Activated naive CD8-positive, alpha-beta T cell treated with anti-CD3 and anti-CD28 coated beads, Interleukin-2, amount 50 U/mL, for 16 hours (primary cell): ENCODE results near the gene LPCAT2.

Experiments used
- DNase-seq: peaks from one replicate; pipeline ENCODE4 v3.0.0-alpha.2; 2020; ENCODE audit warnings: low read depth, low spot score

LPCAT2 gene

GRCh38 chr16:55479430-55480140 is 29.3 kb upstream of the LPCAT2 start:
- no peak for DNase-seq

- no peak for DNase-seq
Measured at GRCh38 chr16:55480228-55480655, 28.6 kb upstream of the LPCAT2 start.

DNA sequence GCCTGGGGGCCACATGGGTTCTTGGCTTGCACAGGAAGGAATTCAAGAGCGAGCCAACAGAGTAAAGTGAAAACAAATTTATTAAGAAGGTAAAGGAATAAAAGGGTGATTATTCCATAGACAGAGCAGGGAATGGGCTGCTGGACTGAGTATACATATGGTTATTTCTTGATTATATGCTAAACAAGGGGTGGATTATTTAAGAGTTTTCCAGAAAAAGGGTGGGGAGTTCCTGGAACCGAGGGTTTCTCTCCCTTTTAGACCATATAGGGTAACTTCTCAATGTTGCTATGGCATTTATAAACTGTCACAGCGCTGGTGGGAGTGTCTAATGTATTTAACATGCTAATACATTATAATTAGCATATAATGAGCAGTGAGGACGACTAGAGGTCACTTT is 27.8 kb upstream of the LPCAT2 start:
- no peak for DNase-seq

DNA sequence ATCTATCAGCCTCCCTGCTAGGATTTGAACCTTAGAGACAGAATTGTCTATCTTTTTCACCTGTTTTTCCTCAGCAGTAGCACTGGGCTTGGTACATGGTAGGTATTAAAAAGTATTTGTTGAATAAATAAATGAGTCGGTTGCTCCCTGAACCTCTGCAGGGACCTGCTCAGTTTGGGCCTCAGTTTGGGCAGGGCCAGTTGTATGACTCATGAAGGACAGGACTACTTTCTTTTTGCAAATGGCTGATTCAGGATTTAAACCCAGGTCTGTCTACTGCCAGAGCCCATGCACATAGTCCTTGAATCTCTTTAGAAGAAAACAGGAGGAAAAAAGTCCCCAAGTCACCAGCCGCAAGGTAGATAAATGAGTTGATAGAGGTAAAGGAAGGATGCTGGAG is 26.8 kb upstream of the LPCAT2 start:
- DNase-seq = no peak

DNA sequence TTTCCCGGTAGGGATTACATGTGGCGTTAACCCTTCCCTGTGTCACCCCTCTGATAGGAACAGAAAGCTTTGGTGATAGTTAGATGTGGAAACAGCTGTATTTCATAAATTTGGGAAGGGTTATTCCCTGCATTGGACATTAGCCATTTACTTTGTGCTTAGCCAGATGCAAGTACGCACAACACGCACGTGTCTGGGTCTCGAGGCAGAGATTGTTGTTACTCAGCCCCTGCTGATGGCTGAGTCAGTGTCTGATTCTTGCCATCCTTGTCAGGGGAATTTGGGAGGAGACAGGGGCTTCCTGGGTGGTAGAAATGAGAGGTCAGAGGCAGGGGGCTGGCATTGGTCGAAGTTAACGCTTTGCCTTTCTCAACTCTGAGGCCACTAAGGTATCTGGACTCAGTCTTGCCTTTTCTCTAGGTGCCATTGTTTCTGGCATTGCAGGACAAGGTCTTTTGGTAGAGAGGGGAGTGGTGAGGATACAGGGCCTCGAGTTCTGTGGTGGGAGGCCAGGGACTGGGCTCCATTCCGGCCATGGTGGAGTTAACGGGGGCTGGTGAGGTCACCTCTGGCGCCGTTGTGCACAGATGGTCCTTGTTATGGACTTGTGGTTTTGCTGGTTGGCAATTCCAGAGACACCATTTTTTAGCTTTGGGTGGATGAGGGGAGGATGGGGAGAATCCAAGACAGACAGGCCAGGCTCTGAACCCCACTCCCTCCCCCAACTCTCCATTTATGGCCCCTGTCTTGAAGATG is 21.6 kb upstream of the LPCAT2 start:
- DNase-seq = no peak

- no peak for DNase-seq
Measured at GRCh38 chr16:55488306-55488705, 20.6 kb upstream of the LPCAT2 start.

- no peak for DNase-seq
Measured at GRCh38 chr16:55489119-55489955, 19.5 kb upstream of the LPCAT2 start.

GRCh38 chr16:55489956-55490265 is 19.0 kb upstream of the LPCAT2 start:
- DNase-seq = no peak

- DNase-seq = no peak
Measured at GRCh38 chr16:55490301-55490700, 18.6 kb upstream of the LPCAT2 start.

DNA sequence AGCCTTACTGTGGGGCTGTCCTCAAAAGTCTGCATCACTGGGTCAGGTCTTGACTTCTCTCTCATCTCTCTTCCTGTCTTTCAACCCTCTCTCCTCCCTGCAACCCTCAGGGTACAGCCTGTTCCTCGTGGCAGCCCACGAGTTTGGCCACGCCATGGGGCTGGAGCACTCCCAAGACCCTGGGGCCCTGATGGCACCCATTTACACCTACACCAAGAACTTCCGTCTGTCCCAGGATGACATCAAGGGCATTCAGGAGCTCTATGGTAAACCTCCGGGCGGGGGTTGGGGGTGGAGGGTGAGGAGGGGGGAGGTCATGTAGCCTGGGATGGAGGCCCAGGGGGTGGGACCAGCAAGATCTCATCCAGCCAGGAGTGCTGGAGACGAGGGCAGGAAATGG is 17.2 kb upstream of the LPCAT2 start:
- no peak for DNase-seq

- DNase-seq = no peak
Measured at GRCh38 chr16:55492756-55493380, 16.0 kb upstream of the LPCAT2 start.

DNA sequence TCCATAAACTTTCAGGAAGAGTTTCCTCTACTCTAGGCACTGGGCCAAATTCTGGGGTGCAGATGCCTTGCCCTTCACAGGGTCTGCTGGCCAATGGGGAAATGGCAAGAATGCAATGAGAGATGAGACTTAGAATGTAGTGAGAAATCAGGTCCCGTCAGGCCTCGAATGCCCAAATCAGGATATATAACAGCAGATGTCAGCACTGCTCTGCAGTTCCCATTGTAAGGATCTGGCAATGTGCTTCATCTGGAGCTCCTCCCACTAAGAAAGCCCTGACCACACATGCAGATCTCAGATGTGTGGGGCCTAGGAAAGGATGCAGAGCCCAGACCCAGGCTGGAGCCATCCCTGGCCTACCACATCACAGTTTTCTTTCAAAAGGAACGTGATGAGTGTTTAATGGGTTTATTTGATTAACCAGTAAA is 13.9 kb upstream of the LPCAT2 start:
- DNase-seq = no peak

GRCh38 chr16:55495616-55496289 is 13.1 kb upstream of the LPCAT2 start:
- no peak for DNase-seq

- DNase-seq = no peak
Measured at GRCh38 chr16:55496509-55497145, 12.2 kb upstream of the LPCAT2 start.

- DNase-seq = no peak
Measured at GRCh38 chr16:55497558-55497957, 11.3 kb upstream of the LPCAT2 start.

DNA sequence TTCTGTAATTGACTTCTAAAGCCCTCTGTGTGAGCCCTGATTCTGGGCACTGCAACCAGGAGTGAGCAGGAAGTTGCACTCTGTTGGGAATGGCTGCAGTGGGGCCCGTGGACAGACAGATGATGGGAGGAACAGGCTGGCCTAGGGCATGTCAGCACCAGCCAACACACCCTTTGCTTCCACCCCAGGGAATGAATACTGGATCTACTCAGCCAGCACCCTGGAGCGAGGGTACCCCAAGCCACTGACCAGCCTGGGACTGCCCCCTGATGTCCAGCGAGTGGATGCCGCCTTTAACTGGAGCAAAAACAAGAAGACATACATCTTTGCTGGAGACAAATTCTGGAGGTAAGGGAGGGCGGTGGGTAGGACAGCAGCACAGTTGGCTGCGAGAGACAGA is 10.8 kb upstream of the LPCAT2 start:
- no peak for DNase-seq

- DNase-seq = no peak
Measured at GRCh38 chr16:55499281-55499680, 9.6 kb upstream of the LPCAT2 start.

DNA sequence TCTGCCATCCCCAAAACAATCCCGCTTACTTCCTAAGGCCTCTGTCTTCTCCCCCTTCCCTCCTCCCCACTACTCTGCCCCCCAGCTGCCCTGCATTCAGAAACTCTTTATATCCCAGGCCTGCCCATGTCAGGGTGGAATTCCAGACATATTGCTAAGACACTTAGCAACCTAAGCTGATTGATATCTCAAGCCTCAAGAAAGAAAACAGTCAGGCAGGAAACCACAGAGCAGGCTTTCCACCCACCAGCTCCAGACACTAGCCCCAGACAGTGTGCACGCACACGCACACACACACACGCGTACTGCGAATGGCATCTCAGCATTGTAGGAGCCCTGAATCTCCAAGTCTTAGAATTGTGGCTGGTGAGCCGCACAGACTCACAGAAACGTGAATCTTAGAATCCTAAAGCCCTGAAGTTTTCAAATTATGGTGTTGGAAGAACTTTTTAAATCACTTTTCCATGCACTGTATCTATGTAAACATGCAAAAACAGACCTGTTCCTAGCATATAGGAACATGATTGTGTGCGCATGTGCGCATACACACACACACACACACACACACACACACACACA is 8.8 kb upstream of the LPCAT2 start:
- DNase-seq = no peak

GRCh38 chr16:55500530-55501011 is 8.3 kb upstream of the LPCAT2 start:
- no peak for DNase-seq

GRCh38 chr16:55501549-55502322 is 7.1 kb upstream of the LPCAT2 start:
- no peak for DNase-seq
